CD8-positive, alpha-beta memory T cell (primary cell): ENCODE measurements around the gene ARID5A. TPM values are rescaled to one million over a fixed set of nuclear protein-coding genes. Genes with fewer than 3 reads are reported as not detected.

Experiments used
- CTCF ChIA-PET: fragments of 350-600 bp; sonication (Branson Sonifier 250); formaldehyde crosslinking; loops from one replicate; lab custom pipeline; 2021; ENCODE audit warnings: antibody characterized with exemption; lab: Charles Lee
- POLR2A ChIA-PET: fragments of 350-600 bp; sonication (Branson Sonifier 250); formaldehyde crosslinking; loops from one replicate; lab custom pipeline; 2021; ENCODE audit warnings: antibody characterized with exemption; lab: Charles Lee
- DNase-seq, 5 donors: peaks; one replicate each; pipeline versions ENCODE4 v3.0.0 to v3.0.0-alpha.2; 2020 to 2022; ENCODE audit warnings: mixed read lengths in 1 of 5
- H3K27ac ChIP-seq: one replicate; pipeline ENCODE4 v1.7.0; 2013; ENCODE audit warnings: low read depth, mild to moderate bottlenecking, low read length, moderate library complexity
- H3K27me3 ChIP-seq: 2 replicates; pipeline ENCODE4 v1.7.0; 2013; ENCODE audit warnings: low read length, mild to moderate bottlenecking; ENCODE audit not compliant: insufficient read depth, poor library complexity, severe bottlenecking
- H3K36me3 ChIP-seq: 2 replicates; pipeline ENCODE4 v1.7.0; 2013; ENCODE audit warnings: mild to moderate bottlenecking, low read length, moderate library complexity; ENCODE audit not compliant: insufficient read depth
- H3K4me1 ChIP-seq: 2 replicates; pipeline ENCODE4 v1.7.0; 2013; ENCODE audit warnings: mild to moderate bottlenecking, low read length, moderate library complexity; ENCODE audit not compliant: insufficient read depth
- H3K4me3 ChIP-seq: 2 replicates; pipeline ENCODE4 v1.7.0; 2013; ENCODE audit warnings: mild to moderate bottlenecking, low read length
- H3K9me3 ChIP-seq: 2 replicates; pipeline ENCODE4 v1.7.0; 2013; ENCODE audit warnings: mild to moderate bottlenecking, low read length
- H3K27ac Mint-ChIP-seq, 8 donors: one replicate each; pipeline ENCODE4 v1.8.0; 2020 to 2021; ENCODE audit warnings: mixed read lengths in 8 of 8, mild to moderate bottlenecking in 6 of 8, inconsistent platforms in 3 of 8, moderate library complexity in 3 of 8
- H3K27me3 Mint-ChIP-seq, 2 donors: one replicate each; pipeline ENCODE4 v1.8.0; 2020 to 2021; ENCODE audit warnings: mixed read lengths in 2 of 2, mild to moderate bottlenecking in 1 of 2, moderate library complexity in 1 of 2
- H3K36me3 Mint-ChIP-seq, 3 donors: one replicate each; pipeline ENCODE4 v1.8.0; 2020 to 2021; ENCODE audit warnings: mixed read lengths in 3 of 3, inconsistent platforms in 1 of 3, mild to moderate bottlenecking in 1 of 3
- H3K4me1 Mint-ChIP-seq, 3 donors: one replicate each; pipeline ENCODE4 v1.8.0; 2020 to 2021; ENCODE audit warnings: mixed read lengths in 3 of 3, inconsistent platforms in 1 of 3, mild to moderate bottlenecking in 1 of 3
- H3K4me3 Mint-ChIP-seq, 7 donors: one replicate each; pipeline ENCODE4 v1.8.0; 2020 to 2021; ENCODE audit warnings: mixed read lengths in 7 of 7, mild to moderate bottlenecking in 6 of 7, moderate library complexity in 4 of 7, inconsistent platforms in 2 of 7
- H3K9me3 Mint-ChIP-seq, 5 donors: one replicate each; pipeline ENCODE4 v1.8.0; 2020 to 2022; ENCODE audit warnings: mixed read lengths in 5 of 5, mild to moderate bottlenecking in 3 of 5, moderate library complexity in 2 of 5, inconsistent platforms in 1 of 5
- polyA plus RNA-seq: library from polyadenylated mRNA; unstranded; fragments of 300-500 nt; fragmentation: Illumina TruSeq; gene quantifications from one replicate; pipeline ENCODE4 v1.2.3, GENCODE V29; 2021
- total RNA-seq, 2 experiments: library from RNA; stranded (reverse); gene quantifications; one replicate each; pipeline ENCODE4 v1.2.3, GENCODE V29; 2021

The ARID5A gene
- total and polyA plus RNA-seq, 3 experiments from 2014 or later = 84.0 to 147 (median 146) TPM

DNA sequence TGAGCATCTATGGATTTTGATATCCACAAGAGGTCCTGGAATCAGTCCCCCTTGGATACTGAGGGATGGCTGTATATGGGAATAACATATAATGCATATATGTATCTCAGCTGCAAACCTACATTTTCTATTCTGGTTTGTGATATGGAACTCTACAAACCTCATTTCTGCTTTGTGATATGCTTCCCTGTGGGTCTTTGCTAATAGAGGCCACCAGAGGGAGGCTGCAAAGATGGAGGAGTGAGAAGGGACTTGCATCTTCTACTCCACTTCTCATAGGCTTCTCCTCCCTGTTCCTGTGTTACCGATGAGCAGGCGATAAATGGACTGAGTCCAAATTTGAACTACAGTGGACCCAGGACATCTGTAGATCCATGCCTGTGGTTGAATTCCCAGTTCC, 37.8 kb downstream of the ARID5A start:
- Mint-ChIP-seq H3K27ac (no peak overlapping the region), H3K27me3 (no peaks in the 10 kb centered on the region), H3K9me3 (no peaks in the 10 kb centered on the region), H3K36me3 (peaks cover 0 to 4% (median under 1%) of the 10 kb centered on the region in 3 donors), H3K4me3 (no peak overlapping the region), H3K4me1 (no peaks in the 10 kb centered on the region)
- no peak overlapping the region for H3K27ac ChIP-seq
- ChIA-PET CTCF (interaction anchor here (1.2 kb wide), 1 partner anchor 16 kb away, joined by 3 read pairs; no protein-coding TSS in a partner anchor), POLR2A (no interaction called here)
- no peaks in the 10 kb centered on the region for H3K27me3 ChIP-seq
- no peaks in the 10 kb centered on the region for H3K36me3 ChIP-seq
- no peak for DNase-seq
- H3K4me1 ChIP-seq = no peaks in the 10 kb centered on the region
- no peaks in the 10 kb centered on the region for H3K9me3 ChIP-seq
- H3K4me3 ChIP-seq = no peak overlapping the region

DNA sequence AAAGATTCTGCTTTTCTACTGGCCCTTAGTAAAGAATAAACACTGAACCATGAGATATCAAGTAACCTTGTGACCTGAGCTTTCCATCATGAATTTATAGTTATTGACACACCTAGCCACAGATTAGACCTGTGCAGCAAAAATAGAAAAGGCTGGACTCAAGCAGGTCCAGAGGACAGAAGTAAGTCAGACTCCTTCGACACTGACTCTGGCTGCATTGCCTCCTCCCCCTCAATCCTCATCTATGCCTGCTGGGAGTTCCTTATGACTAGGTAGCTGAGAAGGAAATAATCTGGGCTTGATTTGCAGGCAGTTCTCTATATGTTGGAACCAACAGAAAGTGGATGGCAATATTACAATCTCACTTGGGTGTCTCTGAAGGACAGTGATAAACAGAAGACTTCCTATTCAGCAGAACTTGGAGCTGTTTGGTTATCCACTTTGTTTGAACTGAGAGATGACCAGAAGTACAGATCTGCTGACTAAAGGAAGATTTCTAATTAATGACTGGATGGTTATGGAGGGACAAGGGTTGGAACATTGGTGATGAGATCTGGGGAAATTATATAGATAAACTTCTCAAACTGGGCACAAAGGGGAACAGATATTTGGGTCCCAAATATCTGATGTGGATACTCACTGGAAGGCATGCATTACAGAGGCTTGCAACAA, 39.4 kb downstream of the ARID5A start:
- CTCF ChIA-PET = no interaction called here
- no peaks in the 10 kb centered on the region for H3K9me3 ChIP-seq
- H3K36me3 Mint-ChIP-seq = peaks cover 0 to 4% (median 0%) of the 10 kb centered on the region in 3 donors
- no peak overlapping the region for H3K27ac Mint-ChIP-seq
- H3K4me3 Mint-ChIP-seq = no peak overlapping the region
- H3K36me3 ChIP-seq = no peaks in the 10 kb centered on the region
- no peaks in the 10 kb centered on the region for H3K27me3 Mint-ChIP-seq
- no peak overlapping the region for H3K4me3 ChIP-seq
- no peaks in the 10 kb centered on the region for H3K27me3 ChIP-seq
- no peaks in the 10 kb centered on the region for H3K9me3 Mint-ChIP-seq
- H3K4me1 Mint-ChIP-seq = no peaks in the 10 kb centered on the region
- no peaks in the 10 kb centered on the region for H3K4me1 ChIP-seq
- H3K27ac ChIP-seq = no peak overlapping the region
- DNase-seq = no peak
- POLR2A ChIA-PET = no interaction called here

DNA sequence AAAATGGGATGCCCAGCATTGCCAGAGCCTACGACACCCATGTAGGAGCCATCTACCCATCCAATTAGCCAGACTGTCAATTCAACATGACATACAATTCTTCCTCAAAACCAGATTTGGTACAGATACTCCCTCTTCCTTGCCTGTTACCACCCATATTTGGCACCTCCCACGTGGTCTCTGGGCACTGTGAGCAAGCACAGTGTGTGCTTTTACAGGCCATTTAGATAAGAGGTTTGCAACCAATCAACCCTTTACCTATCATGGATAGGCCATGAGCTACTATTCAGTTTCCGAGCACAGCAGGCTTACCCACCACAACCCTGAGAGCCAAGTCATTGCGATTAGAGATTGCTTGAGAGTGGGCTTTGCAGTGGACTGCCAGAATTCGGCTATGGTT, 40.9 kb downstream of the ARID5A start:
- Histone ChIP-seq H3K4me3 (no peak overlapping the region), H3K4me1 (no peaks in the 10 kb centered on the region), H3K36me3 (no peaks in the 10 kb centered on the region), H3K27ac (no peak overlapping the region), H3K27me3 (no peaks in the 10 kb centered on the region), H3K9me3 (no peaks in the 10 kb centered on the region)
- POLR2A ChIA-PET = no interaction called here
- Mint-ChIP-seq H3K9me3 (no peaks in the 10 kb centered on the region), H3K4me3 (no peak overlapping the region), H3K36me3 (no peaks in the 10 kb centered on the region), H3K27ac (peak overlapping the region in 1 of 8 donors; percentile 48), H3K27me3 (no peaks in the 10 kb centered on the region), H3K4me1 (no peaks in the 10 kb centered on the region)
- DNase-seq = no peak
- CTCF ChIA-PET = interaction anchor here (1.1 kb wide), 1 partner anchor 170 kb away, joined by 3 read pairs; no protein-coding TSS in a partner anchor

DNA sequence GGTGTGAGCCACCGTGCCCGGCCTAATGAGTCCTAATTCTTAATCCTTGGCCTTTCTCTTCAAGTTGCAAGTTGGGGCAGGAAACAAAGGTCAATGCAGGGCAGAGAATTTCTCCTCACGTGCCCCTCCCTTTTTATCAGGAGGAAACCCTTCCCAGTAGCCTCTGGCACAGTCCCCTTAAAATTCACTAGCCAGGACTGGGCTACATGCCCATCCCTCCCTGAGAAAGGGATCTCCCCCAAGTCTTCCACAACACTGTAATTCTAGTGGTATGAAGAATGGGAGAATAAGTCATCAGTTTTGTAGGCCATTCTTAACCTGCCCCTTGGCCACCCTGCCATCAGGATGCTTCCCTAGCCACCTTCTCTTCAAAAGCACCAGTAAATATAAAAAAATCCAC, 42.2 kb downstream of the ARID5A start:
- no peaks in the 10 kb centered on the region for H3K36me3 ChIP-seq
- Mint-ChIP-seq H3K36me3 (peaks cover 0 to 2% (median 0%) of the 10 kb centered on the region in 3 donors), H3K9me3 (no peaks in the 10 kb centered on the region), H3K4me1 (no peaks in the 10 kb centered on the region), H3K4me3 (no peak overlapping the region), H3K27me3 (no peaks in the 10 kb centered on the region), H3K27ac (peak overlapping the region in 2 of 8 donors; percentile 14 to 25)
- no peak for DNase-seq
- no peaks in the 10 kb centered on the region for H3K27me3 ChIP-seq
- POLR2A ChIA-PET = no interaction called here
- H3K9me3 ChIP-seq = no peaks in the 10 kb centered on the region
- H3K4me3 ChIP-seq = no peak overlapping the region
- no peaks in the 10 kb centered on the region for H3K4me1 ChIP-seq
- CTCF ChIA-PET = no interaction called here
- H3K27ac ChIP-seq = no peak overlapping the region

DNA sequence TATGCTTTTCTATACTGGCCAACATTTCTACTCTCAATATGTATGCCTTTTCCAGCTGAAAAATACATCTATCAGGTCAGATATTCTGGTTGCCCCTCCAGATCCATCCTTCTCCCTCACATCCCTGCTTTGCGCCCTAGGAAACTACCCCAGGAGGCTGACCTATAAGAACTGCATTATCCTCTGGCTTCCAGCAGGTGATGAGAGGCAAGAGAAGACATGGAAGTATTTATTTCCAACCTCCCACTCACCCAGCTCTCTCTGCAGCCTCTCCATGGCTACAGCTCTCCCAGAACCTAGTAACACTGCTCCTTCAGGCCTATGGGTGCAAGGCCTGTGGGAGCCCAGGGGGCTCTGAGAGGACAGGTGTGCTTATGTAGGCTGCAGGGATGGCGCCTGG, 42.9 kb downstream of the ARID5A start:
- Histone ChIP-seq H3K4me3 (no peak overlapping the region), H3K27ac (no peak overlapping the region), H3K9me3 (no peaks in the 10 kb centered on the region), H3K4me1 (no peaks in the 10 kb centered on the region), H3K36me3 (no peaks in the 10 kb centered on the region), H3K27me3 (no peaks in the 10 kb centered on the region)
- ChIA-PET POLR2A (no interaction called here), CTCF (no interaction called here)
- Mint-ChIP-seq H3K4me3 (no peak overlapping the region), H3K4me1 (no peaks in the 10 kb centered on the region), H3K27me3 (no peaks in the 10 kb centered on the region), H3K9me3 (no peaks in the 10 kb centered on the region), H3K27ac (peak overlapping the region in 2 of 8 donors; percentile 55 to 69), H3K36me3 (peaks cover under 1 to 5% (median 2%) of the 10 kb centered on the region in 3 donors)
- no peak for DNase-seq

DNA sequence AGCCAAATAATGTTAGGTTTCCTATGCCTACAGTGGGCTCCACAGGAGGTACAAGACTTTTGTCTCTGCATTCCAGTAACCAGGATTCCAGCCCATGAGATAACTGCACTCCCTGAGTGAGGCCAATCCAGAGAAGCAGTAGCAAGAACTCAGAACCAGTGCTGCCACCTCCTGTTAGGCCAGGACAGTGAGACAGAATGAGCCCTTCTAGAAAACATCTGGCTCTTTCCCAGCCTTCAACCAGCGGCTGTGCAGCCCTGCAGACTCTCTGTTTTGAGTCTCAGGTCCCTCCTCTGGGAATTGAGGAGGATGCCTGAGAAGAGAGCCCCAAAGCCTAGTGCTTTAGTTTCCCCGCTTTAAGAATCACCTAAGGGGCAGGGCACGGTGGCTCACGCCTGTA, 44.2 kb downstream of the ARID5A start:
- H3K9me3 Mint-ChIP-seq = no peaks in the 10 kb centered on the region
- H3K36me3 Mint-ChIP-seq = peaks cover 5 to 8% (median 6%) of the 10 kb centered on the region in 3 donors
- H3K27ac ChIP-seq = no peak overlapping the region
- no peaks in the 10 kb centered on the region for H3K27me3 ChIP-seq
- H3K27ac Mint-ChIP-seq = no peak overlapping the region
- no peak for DNase-seq
- H3K4me1 ChIP-seq = no peaks in the 10 kb centered on the region
- no peaks in the 10 kb centered on the region for H3K27me3 Mint-ChIP-seq
- no peaks in the 10 kb centered on the region for H3K36me3 ChIP-seq
- H3K4me3 ChIP-seq = no peak overlapping the region
- H3K4me1 Mint-ChIP-seq = peaks cover 0 to 3% (median 0%) of the 10 kb centered on the region in 3 donors
- H3K9me3 ChIP-seq = no peaks in the 10 kb centered on the region
- ChIA-PET POLR2A (no interaction called here), CTCF (no interaction called here)
- no peak overlapping the region for H3K4me3 Mint-ChIP-seq

DNA sequence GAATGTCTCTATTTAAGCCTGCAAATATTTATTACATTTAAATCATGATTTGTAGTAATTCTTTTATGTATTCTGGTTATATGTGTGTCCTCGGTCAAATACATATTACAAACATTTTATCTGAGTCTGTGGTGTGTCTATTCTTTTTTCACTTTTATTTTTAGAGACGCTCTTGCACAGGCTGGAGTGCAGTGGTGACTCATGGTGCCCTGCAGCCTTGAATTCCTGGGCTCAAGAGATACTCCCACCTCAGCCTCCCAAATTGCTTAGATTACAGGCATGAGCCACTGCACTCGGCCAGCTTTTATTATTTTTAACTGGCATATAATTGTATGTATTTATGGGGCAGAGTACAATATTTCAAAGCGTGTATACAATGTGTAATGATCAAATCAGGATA, 47.5 kb downstream of the ARID5A start:
- H3K9me3 ChIP-seq = no peaks in the 10 kb centered on the region
- no peak for DNase-seq
- Mint-ChIP-seq H3K4me1 (peaks cover 7 to 14% (median 9%) of the 10 kb centered on the region in 3 donors), H3K36me3 (peaks cover 5 to 14% (median 6%) of the 10 kb centered on the region in 3 donors), H3K27me3 (no peaks in the 10 kb centered on the region), H3K9me3 (no peaks in the 10 kb centered on the region), H3K27ac (no peak overlapping the region), H3K4me3 (no peak overlapping the region)
- H3K36me3 ChIP-seq = no peaks in the 10 kb centered on the region
- no peaks in the 10 kb centered on the region for H3K27me3 ChIP-seq
- CTCF ChIA-PET = no interaction called here
- POLR2A ChIA-PET = no interaction called here
- H3K4me3 ChIP-seq = no peak overlapping the region
- H3K27ac ChIP-seq = no peak overlapping the region
- H3K4me1 ChIP-seq = no peaks in the 10 kb centered on the region

DNA sequence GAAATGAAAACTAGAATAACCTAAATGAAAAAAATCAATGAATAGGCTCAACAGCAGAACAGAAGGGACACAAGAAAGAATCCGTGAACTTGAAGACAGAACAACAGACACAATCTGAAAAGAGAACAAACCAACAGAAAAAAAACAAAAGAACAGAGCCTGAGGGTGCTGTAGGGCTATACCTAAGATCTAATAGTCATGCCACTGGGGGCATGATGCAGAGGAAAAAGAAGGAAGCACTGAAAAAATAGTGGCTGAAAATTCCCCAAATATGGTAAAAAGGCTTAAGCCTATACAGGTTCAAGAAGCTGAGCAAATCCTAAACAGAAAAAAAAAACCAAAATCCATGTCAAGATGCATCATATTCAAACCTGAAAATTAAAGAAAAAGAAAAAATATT, 51.3 kb downstream of the ARID5A start:
- H3K27me3 Mint-ChIP-seq = no peaks in the 10 kb centered on the region
- Histone ChIP-seq H3K27ac (no peak overlapping the region), H3K4me1 (no peaks in the 10 kb centered on the region), H3K27me3 (no peaks in the 10 kb centered on the region), H3K36me3 (no peaks in the 10 kb centered on the region), H3K9me3 (no peaks in the 10 kb centered on the region), H3K4me3 (no peak overlapping the region)
- H3K4me3 Mint-ChIP-seq = no peak overlapping the region
- peak overlapping the region in 3 of 8 donors; percentile 9 to 85 (median 12) for H3K27ac Mint-ChIP-seq
- ChIA-PET CTCF (no interaction called here), POLR2A (interaction anchor here (0.5 kb wide), 1 partner anchor 11 kb away, joined by 3 read pairs; no protein-coding TSS in a partner anchor)
- no peak for DNase-seq
- peaks cover 5 to 34% (median 13%) of the 10 kb centered on the region in 3 donors for H3K36me3 Mint-ChIP-seq
- peaks cover 18 to 41% (median 28%) of the 10 kb centered on the region in 3 donors for H3K4me1 Mint-ChIP-seq
- no peaks in the 10 kb centered on the region for H3K9me3 Mint-ChIP-seq
